HEK293T (cell line): ENCODE data around the gene NRTN.

ENCODE experiments used
- CTCF ChIA-PET: fragments of 350-600 bp; formaldehyde crosslinking; extraction: SDS; loops from one replicate; lab custom pipeline; 2021; ENCODE audit warnings: antibody characterized with exemption, inconsistent platforms; lab: Yijun Ruan, JAX
- POLR2A ChIA-PET: fragments of 350-600 bp; formaldehyde crosslinking; extraction: SDS; loops from one replicate; lab custom pipeline; 2020; ENCODE audit warnings: antibody characterized with exemption, inconsistent platforms; lab: Yijun Ruan, JAX
- DNase-seq: peaks from one replicate; pipeline ENCODE4 v3.0.0; 2012; ENCODE audit warnings: mixed read lengths; ENCODE audit errors: extremely low spot score
- ARNT ChIP-seq: fragments of 450-650 bp; IDR thresholded peaks from 2 replicates; pipeline ENCODE4 v1.6.1; 2017; ENCODE audit warnings: mild to moderate bottlenecking
- BHLHE40 ChIP-seq: fragments of 450-650 bp; IDR thresholded peaks from 2 replicates; pipeline ENCODE4 v1.6.1; 2016; ENCODE audit warnings: mild to moderate bottlenecking, moderate library complexity, borderline replicate concordance
- CTBP1 ChIP-seq: fragments of 450-650 bp; IDR thresholded peaks from 2 replicates; pipeline ENCODE4 v1.6.1; 2016; ENCODE audit warnings: borderline replicate concordance
- ELF4 ChIP-seq: fragments of 450-650 bp; IDR thresholded peaks from 2 replicates; pipeline ENCODE4 v1.6.1; 2017; ENCODE audit warnings: antibody characterized with exemption
- FOXA1 ChIP-seq: fragments of 450-650 bp; IDR thresholded peaks from 2 replicates; pipeline ENCODE4 v1.6.1; 2016; ENCODE audit warnings: mild to moderate bottlenecking
- FOXK2 ChIP-seq: fragments of 450-650 bp; IDR thresholded peaks from 2 replicates; pipeline ENCODE4 v1.6.1; 2016; ENCODE audit warnings: mild to moderate bottlenecking
- FOXM1 ChIP-seq: fragments of 450-650 bp; IDR thresholded peaks from 2 replicates; pipeline ENCODE4 v1.6.1; 2017; ENCODE audit warnings: mild to moderate bottlenecking, borderline replicate concordance
- HDGF ChIP-seq: fragments of 450-650 bp; IDR thresholded peaks from 2 replicates; pipeline ENCODE4 v1.6.1; 2017; ENCODE audit warnings: antibody characterized with exemption, borderline replicate concordance
- L3MBTL2 ChIP-seq: fragments of 450-650 bp; conservative IDR thresholded peaks from 2 replicates; pipeline ENCODE4 v1.6.1; 2016; ENCODE audit warnings: mild to moderate bottlenecking
- LEF1 ChIP-seq: fragments of 450-650 bp; IDR thresholded peaks from 2 replicates; pipeline ENCODE4 v1.6.1; 2017; ENCODE audit warnings: mild to moderate bottlenecking, borderline replicate concordance
- NFRKB ChIP-seq: fragments of 450-650 bp; IDR thresholded peaks from 2 replicates; pipeline ENCODE4 v1.6.1; 2016; ENCODE audit warnings: mild to moderate bottlenecking, moderate library complexity
- SP1 ChIP-seq: fragments of 450-650 bp; IDR thresholded peaks from 2 replicates; pipeline ENCODE4 v1.6.1; 2017
- SUZ12 ChIP-seq: fragments of 450-650 bp; IDR thresholded peaks from 2 replicates; pipeline ENCODE4 v1.6.1; 2016; ENCODE audit warnings: mild to moderate bottlenecking
- TARDBP ChIP-seq: fragments of 450-650 bp; IDR thresholded peaks from 2 replicates; pipeline ENCODE4 v1.6.1; 2016
- ZNF384 ChIP-seq: fragments of 450-650 bp; IDR thresholded peaks from 2 replicates; pipeline ENCODE4 v1.6.1; 2016
- TF ChIP-seq, protein P1 (sequence below): fragments of 450-650 bp; IDR thresholded peaks from 2 replicates; pipeline ENCODE4 v1.6.1; 2016

Gene NRTN

GRCh38 chr19:5817218-5817617 lies 12.4 kb downstream of the NRTN start:
- POLR2A ChIA-PET: interaction anchor here (1.0 kb wide), 1 partner anchor 11 kb away, joined by 3 read pairs; no protein-coding TSS in a partner anchor
- TF ChIP-seq SUZ12 (no peak), BHLHE40 (no peak), L3MBTL2 (no peak)
- CTCF ChIA-PET: no interaction called here
- no peak for DNase-seq

DNA sequence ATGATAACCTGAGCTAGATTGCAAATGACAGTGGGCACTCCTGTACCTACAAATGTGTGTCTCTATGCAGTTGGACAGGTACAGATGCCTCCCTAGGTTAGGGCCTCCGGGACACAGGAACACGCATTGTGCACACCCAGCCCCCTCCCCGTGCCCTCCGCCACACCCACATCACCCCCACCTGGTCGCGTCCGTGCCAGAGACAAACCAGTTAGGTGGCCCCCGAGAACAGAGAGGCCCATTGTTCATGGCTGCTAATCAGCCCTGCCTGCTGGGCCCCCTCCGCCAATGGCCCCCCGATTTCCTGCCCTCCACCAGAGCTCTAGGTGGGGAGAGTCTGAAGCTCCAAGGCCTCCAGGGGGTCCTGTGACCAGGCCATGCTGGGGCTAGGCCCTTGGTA lies 13.7 kb downstream of the NRTN start:
- DNase-seq: no peak
- no peak for TF ChIP-seq ARNT
- TF ChIP-seq ZNF384: no peak
- TF ChIP-seq HDGF: no peak
- TF ChIP-seq LEF1: no peak
- TF ChIP-seq ELF4: no peak
- TF ChIP-seq NFRKB: no peak
- ChIA-PET POLR2A (no interaction called here), CTCF (no interaction called here)

- ChIA-PET POLR2A (interaction anchor here (0.9 kb wide), 1 partner anchor 14 kb away, joined by 3 read pairs; no protein-coding TSS in a partner anchor), CTCF (interaction anchor here (2.3 kb wide), 1 partner anchor 17 kb away, joined by 9 read pairs; no protein-coding TSS in a partner anchor)
- DNase-seq: no peak
- no peak for TF ChIP-seq LEF1
- peak; percentile 6; the same call in 1 of the 2 replicates for TF ChIP-seq ZNF384
Observed at GRCh38 chr19:5820785-5821184, 15.9 kb downstream of the NRTN start.

- CTCF ChIA-PET: interaction anchor here (2.3 kb wide), 1 partner anchor 18 kb away, joined by 9 read pairs; no protein-coding TSS in a partner anchor
- no peak for DNase-seq
- POLR2A ChIA-PET: interaction anchor here (0.9 to 1.2 kb wide), 2 partner anchors 15 to 82 kb away, joined by 3 to 5 read pairs; partner anchors contain the start of gene NDUFA11
- TF ChIP-seq SUZ12: no peak
- TF ChIP-seq CTBP1: no peak
- no peak for TF ChIP-seq ARNT
- TF ChIP-seq LEF1: no peak
- no peak for TF ChIP-seq ZNF384
- TF ChIP-seq ELF4: no peak
- TF ChIP-seq TARDBP: no peak
- no peak for TF ChIP-seq FOXK2
- TF ChIP-seq FOXA1: no peak
- TF ChIP-seq HDGF: no peak
- no peak for TF ChIP-seq FOXM1
Observed at GRCh38 chr19:5821521-5822180, 16.8 kb downstream of the NRTN start.

DNA sequence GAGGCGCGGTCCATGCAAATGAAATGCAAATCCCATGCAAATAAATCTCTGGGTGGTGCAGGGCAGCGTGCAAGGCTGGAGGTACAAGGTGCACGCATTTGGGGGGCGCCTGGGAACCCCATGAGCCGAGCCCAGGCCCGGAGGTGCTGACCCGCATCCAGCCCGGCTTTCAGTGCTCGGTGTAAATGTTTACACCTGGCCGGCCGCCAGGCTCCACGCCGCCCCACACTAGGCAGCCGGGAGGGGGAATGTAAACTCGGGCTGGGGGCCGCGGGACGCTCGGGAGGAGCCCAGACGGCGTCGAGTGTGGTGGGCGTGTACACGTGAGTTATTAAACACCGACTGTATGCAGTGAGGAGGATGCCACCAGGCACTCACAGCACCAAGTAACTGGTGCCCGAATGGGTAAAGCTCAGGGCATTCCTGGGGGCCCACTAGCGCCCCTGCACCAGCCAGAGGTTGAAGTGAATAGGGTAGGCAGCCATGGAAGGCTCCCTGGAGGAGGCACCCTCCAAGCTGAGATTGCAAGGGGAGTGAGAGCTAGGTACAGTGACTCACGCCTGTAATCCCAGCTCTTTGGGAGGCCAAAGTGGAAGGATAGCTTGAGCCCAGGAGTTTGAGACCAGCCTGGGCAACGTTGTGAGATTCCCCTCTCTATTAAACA lies 17.4 kb downstream of the NRTN start:
- CTCF ChIA-PET: interaction anchor here (1.6 to 2.3 kb wide), 2 partner anchors 18 to 133 kb away, joined by 6 to 9 read pairs; partner anchors contain the start of gene RPL36
- no peak for TF ChIP-seq SP1
- no peak for TF ChIP-seq ELF4
- TF ChIP-seq FOXA1: no peak
- TF ChIP-seq BHLHE40: no peak
- TF ChIP-seq, protein P1, sequence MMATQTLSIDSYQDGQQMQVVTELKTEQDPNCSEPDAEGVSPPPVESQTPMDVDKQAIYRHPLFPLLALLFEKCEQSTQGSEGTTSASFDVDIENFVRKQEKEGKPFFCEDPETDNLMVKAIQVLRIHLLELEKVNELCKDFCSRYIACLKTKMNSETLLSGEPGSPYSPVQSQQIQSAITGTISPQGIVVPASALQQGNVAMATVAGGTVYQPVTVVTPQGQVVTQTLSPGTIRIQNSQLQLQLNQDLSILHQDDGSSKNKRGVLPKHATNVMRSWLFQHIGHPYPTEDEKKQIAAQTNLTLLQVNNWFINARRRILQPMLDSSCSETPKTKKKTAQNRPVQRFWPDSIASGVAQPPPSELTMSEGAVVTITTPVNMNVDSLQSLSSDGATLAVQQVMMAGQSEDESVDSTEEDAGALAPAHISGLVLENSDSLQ: no peak
- TF ChIP-seq LEF1: no peak
- TF ChIP-seq HDGF: no peak
- TF ChIP-seq L3MBTL2: no peak
- TF ChIP-seq FOXM1: no peak
- no peak for TF ChIP-seq SUZ12
- DNase-seq: no peak
- POLR2A ChIA-PET: interaction anchor here (1.2 kb wide), 1 partner anchor 81 kb away, joined by 5 read pairs; the partner anchor contains the start of gene NDUFA11

GRCh38 chr19:5823579-5824281 lies 18.9 kb downstream of the NRTN start:
- CTCF ChIA-PET: interaction anchor here (1.6 to 1.9 kb wide), 2 partner anchors 19 to 134 kb away, joined by 6 to 7 read pairs; partner anchors contain the start of genes NRTN and RPL36
- POLR2A ChIA-PET: interaction anchor here (1.2 kb wide), 1 partner anchor 20 kb away, joined by 3 read pairs; no protein-coding TSS in a partner anchor
- peak; percentile 68 for DNase-seq

More at GRCh38 chr19:5823579-5824281, 18.9 kb downstream of the NRTN start:
- TF ChIP-seq HDGF: no peak
- no peak for TF ChIP-seq CTBP1
- no peak for TF ChIP-seq SUZ12
- no peak for TF ChIP-seq FOXA1
- TF ChIP-seq NFRKB: no peak
- no peak for TF ChIP-seq FOXM1
- TF ChIP-seq SP1: no peak
- no peak for TF ChIP-seq FOXK2
- no peak for TF ChIP-seq BHLHE40
- TF ChIP-seq TARDBP: no peak
- no peak for TF ChIP-seq LEF1
- TF ChIP-seq, protein P1: no peak
- no peak for TF ChIP-seq ZNF384
- no peak for TF ChIP-seq ARNT
- TF ChIP-seq ELF4: no peak
